SK-N-SH (cell line): ENCODE results near the gene DCHS2.

ENCODE experiments used
- CTCF ChIP-seq: fragments of 200-600 bp; sonication (generic); IDR thresholded peaks from 2 replicates; pipeline ENCODE4 v1.6.1; 2017; ENCODE audit warnings: antibody characterized with exemption, mild to moderate bottlenecking, moderate library complexity
- ELF1 ChIP-seq: IDR thresholded peaks from 2 replicates; pipeline ENCODE4 v1.4.0; 2012
- RXRA ChIP-seq: IDR thresholded peaks from 2 replicates; pipeline ENCODE4 v1.4.0; 2012; ENCODE audit warnings: low read depth, mild to moderate bottlenecking, borderline replicate concordance
- TAF1 ChIP-seq: IDR thresholded peaks from 2 replicates; pipeline ENCODE4 v1.6.1; 2012; ENCODE audit warnings: low read depth, mild to moderate bottlenecking, low read length, moderate library complexity, borderline replicate concordance

- TF ChIP-seq RXRA: no peak
- TF ChIP-seq CTCF: no peak
- no peak for TF ChIP-seq TAF1
- no peak for TF ChIP-seq ELF1
Observed at GRCh38 chr4:154534296-154534695, 42.7 kb upstream of the DCHS2 start.
